Measurements from ENCODE around the gene PAPLN.

Gene PAPLN

GRCh38 chr14:73261520-73262426 is 24.5 kb downstream of the PAPLN start:
- Histone ChIP-seq H4K20me1 (ENCODE audit: insufficient read depth, low read length, poor library complexity, severe bottlenecking) (no peaks in the 10 kb centered on the region), H3K9ac (ENCODE audit: low read depth, low read length, poor library complexity, severe bottlenecking) (no peak overlapping the region)
- TF ChIP-seq CTCF (conservative IDR thresholded peaks at IDR 0.05; ENCODE audit: low read length) (no peak), EZH2phosphoT487 (IDR thresholded peaks at IDR 0.05; ENCODE audit: borderline replicate concordance) (no peak)

GRCh38 chr14:73262427-73263183 is 25.3 kb downstream of the PAPLN start:
- no peak for TF ChIP-seq EZH2phosphoT487 (IDR thresholded peaks at IDR 0.05; ENCODE audit: borderline replicate concordance)
- no peak for TF ChIP-seq CTCF (conservative IDR thresholded peaks at IDR 0.05; ENCODE audit: low read length)
- Histone ChIP-seq H3K36me3 (ENCODE audit: insufficient read depth, low read length) (no peaks in the 10 kb centered on the region), H3K9ac (ENCODE audit: low read depth, low read length, poor library complexity, severe bottlenecking) (no peak overlapping the region), H3K79me2 (ENCODE audit: insufficient read depth, low read length) (no peaks in the 10 kb centered on the region), H3K4me2 (ENCODE audit: low read depth, low read length, poor library complexity, severe bottlenecking) (no peak overlapping the region), H3K4me3 (ENCODE audit: low read length, poor library complexity, severe bottlenecking) (no peak overlapping the region), H3K27me3 (ENCODE audit: insufficient read depth, low read length, poor library complexity, severe bottlenecking) (no peaks in the 10 kb centered on the region), H3K9me3 (ENCODE audit: insufficient read depth, low read depth, low read length) (no peaks in the 10 kb centered on the region), H3K4me1 (ENCODE audit: insufficient read depth, low read length, poor library complexity, severe bottlenecking) (no peaks in the 10 kb centered on the region), H2AFZ (ENCODE audit: low read length) (no peak overlapping the region), H4K20me1 (ENCODE audit: insufficient read depth, low read length, poor library complexity, severe bottlenecking) (no peaks in the 10 kb centered on the region), H3F3A (ENCODE audit: low read depth) (no peaks in the 10 kb centered on the region), H3K9me2 (replicated peaks; ENCODE audit: low read depth, low read length) (no peaks in the 10 kb centered on the region)

More at GRCh38 chr14:73261520-73262426, 24.5 kb downstream of the PAPLN start:
- no peak overlapping the region for H3K4me2 ChIP-seq (ENCODE audit: low read depth, low read length, poor library complexity, severe bottlenecking)
- no peaks in the 10 kb centered on the region for H3K36me3 ChIP-seq (ENCODE audit: insufficient read depth, low read length)
- H3K27me3 ChIP-seq (ENCODE audit: insufficient read depth, low read length, poor library complexity, severe bottlenecking) = no peaks in the 10 kb centered on the region
- H3K9me2 ChIP-seq (replicated peaks; ENCODE audit: low read depth, low read length) = no peaks in the 10 kb centered on the region
- no peak overlapping the region for H3K4me3 ChIP-seq (ENCODE audit: low read length, poor library complexity, severe bottlenecking)
- H3K79me2 ChIP-seq (ENCODE audit: insufficient read depth, low read length) = no peaks in the 10 kb centered on the region
- no peaks in the 10 kb centered on the region for H3F3A ChIP-seq (ENCODE audit: low read depth)
- H2AFZ ChIP-seq (ENCODE audit: low read length) = no peak overlapping the region
- H3K9me3 ChIP-seq (ENCODE audit: insufficient read depth, low read depth, low read length) = no peaks in the 10 kb centered on the region
- no peaks in the 10 kb centered on the region for H3K4me1 ChIP-seq (ENCODE audit: insufficient read depth, low read length, poor library complexity, severe bottlenecking)

- Histone ChIP-seq H3K9me3 (ENCODE audit: insufficient read depth, low read depth, low read length) (no peaks in the 10 kb centered on the region), H4K20me1 (ENCODE audit: insufficient read depth, low read length, poor library complexity, severe bottlenecking) (no peaks in the 10 kb centered on the region), H3K27me3 (ENCODE audit: insufficient read depth, low read length, poor library complexity, severe bottlenecking) (no peaks in the 10 kb centered on the region), H3K4me3 (ENCODE audit: low read length, poor library complexity, severe bottlenecking) (no peak overlapping the region), H3F3A (ENCODE audit: low read depth) (no peaks in the 10 kb centered on the region), H3K4me2 (ENCODE audit: low read depth, low read length, poor library complexity, severe bottlenecking) (no peak overlapping the region), H2AFZ (ENCODE audit: low read length) (no peak overlapping the region), H3K36me3 (ENCODE audit: insufficient read depth, low read length) (no peaks in the 10 kb centered on the region), H3K79me2 (ENCODE audit: insufficient read depth, low read length) (no peaks in the 10 kb centered on the region), H3K9ac (ENCODE audit: low read depth, low read length, poor library complexity, severe bottlenecking) (no peak overlapping the region), H3K4me1 (ENCODE audit: insufficient read depth, low read length, poor library complexity, severe bottlenecking) (no peaks in the 10 kb centered on the region), H3K9me2 (replicated peaks; ENCODE audit: low read depth, low read length) (no peaks in the 10 kb centered on the region)
- TF ChIP-seq CTCF (conservative IDR thresholded peaks at IDR 0.05; ENCODE audit: low read length) (no peak), EZH2phosphoT487 (IDR thresholded peaks at IDR 0.05; ENCODE audit: borderline replicate concordance) (no peak)
These were observed 26.3 kb downstream of the PAPLN start for GRCh38 chr14:73263606-73264005.
